NCI-H2081 treated with DMSO at 0.1 percent for 48 hours (cell line): Measurements from ENCODE around the gene POLDIP2.

ENCODE experiments used
- DNase-seq: peaks from one replicate; lab custom pipeline; 2025; lab: John Stamatoyannopoulos, UW

The POLDIP2 gene

DNA sequence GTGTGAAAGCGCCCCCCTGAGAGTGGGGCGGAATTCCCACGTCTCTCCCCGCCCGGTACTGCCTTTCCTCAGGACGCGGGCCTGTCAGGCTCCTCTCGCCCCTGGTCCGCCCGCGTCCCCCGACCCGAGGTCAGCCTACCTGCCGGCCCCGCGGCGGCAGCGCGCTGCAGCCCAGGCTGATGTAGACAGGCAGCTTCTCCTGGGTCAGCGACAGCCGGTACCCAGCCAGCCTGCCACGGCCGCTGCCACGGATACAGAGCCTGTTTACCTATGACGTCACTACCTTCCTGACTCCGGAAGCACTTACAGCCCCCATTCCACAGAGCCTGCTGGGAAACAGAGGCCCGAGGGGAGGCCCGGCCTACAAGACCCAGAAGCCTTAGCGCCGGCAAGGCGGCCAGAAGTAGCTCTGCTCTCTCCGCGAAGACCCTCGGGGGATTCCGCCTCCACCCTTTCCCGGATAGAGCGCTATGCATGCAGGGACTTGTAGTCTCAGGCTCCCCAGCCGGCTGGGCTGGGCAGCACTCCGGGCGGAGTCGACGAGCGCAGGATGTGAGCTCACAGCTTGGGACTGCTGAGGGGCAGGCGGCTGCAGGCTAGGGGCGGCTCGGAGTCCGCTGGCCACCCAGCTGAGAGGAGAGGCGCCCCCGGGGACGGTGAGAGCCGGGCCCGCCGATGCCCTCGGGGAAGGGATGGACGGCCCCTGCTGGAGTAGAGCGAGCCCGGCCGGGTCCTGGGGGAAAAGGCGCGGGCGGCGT lies 21.9 kb downstream of the POLDIP2 start, which contains the start of the genes IFT20 and TNFAIP1:
Gene IFT20 (minus strand): TSS at position 272 of the 758 bp plus-strand sequence. CDS start 3,487 bp downstream, outside the sequence.
Gene TNFAIP1 (plus strand): TSS at position 561 of the 758 bp plus-strand sequence. CDS start 3,761 bp downstream, outside the sequence.
- peak; percentile 89 for DNase-seq

DNA sequence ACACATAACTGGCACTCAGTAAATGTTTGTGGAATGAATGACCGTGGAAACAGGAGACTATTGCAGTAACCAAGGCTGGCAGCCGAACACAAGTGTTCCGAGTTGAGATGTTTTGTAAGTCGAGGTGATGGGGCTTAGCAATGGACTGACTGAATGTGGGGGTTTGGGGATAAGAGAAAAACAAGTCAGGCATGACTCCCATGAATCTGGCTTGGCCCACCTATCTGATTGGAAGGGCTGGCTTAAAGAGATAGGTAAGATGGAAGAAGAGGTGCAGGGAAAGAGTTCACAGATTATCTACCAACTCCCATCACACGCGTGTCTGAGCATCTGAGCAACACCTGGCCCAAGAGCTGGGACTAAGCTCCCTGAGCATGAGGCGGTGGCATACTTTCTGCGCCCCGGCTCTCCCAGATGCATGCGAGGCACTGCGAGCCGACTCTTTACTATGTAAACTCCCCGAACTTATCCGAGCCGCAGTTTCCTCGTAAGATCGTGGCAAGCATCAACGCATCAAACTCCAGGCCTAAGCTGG lies 22.6 kb downstream of the POLDIP2 start:
- DNase-seq, result no peak

DNA sequence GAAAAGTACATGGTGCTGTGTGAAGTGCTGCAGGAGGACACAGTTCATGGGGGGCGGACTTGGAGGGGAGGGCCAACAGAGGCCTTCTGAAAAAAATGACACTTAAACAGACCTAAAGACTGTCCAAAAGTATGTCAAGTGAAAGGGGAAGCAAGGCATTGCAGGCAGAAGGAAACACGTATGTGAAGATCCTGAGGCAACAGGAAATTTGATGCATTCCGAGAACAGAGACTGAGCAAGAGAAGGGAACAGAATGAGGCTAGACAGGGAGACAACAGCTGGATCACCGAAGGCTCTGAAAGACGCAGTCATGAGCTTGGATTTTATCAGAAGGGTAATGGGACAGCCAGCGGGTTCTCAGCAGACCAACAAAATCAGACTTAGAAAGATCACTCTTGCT lies 23.2 kb downstream of the POLDIP2 start:
- no peak for DNase-seq

DNA sequence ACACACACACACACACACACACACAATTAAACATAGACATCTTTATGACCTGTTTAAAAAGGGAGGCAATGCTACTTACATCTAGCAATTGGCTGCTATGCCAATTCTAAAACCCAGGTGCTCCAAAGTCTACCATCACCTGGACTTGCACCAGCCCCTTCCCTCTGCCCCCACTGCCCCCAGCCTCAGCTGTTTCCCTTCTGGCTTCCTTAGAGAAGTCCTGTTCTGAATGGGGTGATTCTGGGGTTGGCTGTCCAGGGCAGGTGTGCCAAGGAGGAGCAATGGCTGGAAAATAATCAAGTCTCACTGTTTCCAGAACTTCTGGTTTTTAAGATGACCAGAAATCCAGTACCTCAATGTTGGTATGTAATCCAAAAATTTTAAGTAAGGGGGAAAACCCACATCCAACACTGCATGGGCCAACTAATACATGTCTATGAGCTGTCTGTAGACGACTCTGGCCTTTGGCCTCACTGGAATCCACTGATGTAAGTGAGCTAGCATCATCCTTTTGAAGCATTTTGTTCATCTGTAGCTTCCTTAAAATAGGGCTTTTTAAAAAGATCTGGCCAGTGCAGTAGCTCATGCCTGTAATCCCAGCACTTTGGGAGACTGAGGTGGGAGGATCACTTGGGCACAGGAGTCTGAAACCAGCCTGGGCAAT lies 24.1 kb downstream of the POLDIP2 start:
- DNase-seq, result no peak

DNA sequence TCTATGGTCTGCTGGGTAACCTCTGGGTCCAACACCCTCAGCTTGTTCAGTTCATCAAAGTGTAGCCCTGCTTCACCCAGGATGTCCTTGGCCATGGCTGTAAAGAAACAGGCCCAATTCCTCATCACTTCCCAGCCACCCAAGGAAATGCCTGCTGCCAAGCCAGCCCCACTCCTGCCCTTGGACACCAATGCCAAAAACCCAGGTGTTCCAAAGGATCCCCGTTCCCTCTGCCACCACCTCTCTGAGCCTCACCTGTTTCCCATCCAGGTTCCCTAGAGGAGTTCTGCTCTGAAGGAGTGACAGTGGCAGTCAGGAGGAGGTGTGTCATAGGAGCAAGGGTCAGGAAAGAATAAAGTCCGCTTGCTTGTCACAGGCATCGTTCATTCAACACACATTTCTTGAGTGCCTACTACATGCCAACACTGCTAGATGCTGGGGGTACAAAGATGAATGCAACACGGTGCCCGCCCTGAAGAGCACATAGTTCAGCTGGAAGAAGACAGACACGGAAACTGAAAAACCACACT lies 25.4 kb downstream of the POLDIP2 start:
- DNase-seq, result no peak

DNA sequence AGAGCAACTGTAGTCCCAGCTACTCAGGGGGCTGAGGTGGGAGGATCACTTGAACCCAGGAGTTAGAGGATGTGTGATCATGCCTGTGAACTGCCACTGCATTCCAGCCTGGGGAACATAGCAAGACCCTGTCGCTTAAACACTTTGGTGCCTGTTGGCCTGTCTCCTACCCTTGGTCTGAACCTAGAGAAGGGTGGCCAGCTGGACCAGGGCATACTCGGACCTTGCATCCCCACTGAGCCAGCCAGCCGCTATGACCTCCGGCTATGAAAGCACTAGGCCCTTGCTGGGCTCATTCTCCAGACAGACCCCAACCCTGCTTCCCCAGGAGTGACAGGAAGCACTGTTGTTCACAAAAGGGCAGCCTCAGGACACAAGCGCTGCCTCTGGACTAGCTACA lies 26.7 kb downstream of the POLDIP2 start:
- DNase-seq, result no peak

DNA sequence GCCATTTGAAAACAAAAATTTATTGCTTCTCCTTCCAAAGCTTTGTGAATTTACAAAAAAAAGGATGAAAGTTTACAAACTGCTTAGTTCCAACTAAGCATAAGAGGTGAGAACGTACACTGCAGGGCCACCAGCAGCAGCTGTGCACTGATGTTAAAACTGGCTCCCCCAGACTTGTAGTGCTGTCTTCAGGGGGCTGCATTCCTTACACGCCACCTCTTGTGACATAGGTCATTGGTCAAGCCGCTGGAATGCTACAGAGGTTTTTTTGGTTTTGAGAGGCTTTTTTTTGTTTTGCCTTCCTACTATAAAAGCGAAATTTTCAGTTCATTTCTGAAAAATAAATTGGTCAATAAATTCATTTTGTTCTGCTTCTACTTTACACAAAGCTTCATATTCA lies 29.0 kb downstream of the POLDIP2 start:
- no peak for DNase-seq

DNA sequence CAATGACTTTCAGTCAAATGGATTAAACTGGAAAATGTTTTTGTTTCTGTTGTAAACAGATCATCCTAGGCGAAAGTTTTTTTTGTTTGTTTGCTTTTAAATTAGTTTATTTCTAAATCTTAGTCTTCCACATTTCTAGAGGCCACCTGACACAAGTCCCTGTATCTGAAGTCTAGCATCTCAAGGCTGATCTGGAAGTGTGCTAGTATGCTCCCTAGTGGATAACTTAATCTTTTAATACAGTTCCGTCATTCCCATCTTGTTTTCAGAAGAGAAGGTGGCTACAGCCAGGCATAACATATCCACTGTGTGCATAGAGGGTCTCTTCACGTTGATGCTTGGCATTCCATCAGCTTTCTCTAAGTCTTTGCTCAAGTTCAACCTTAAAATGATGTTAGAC lies 29.6 kb downstream of the POLDIP2 start:
- DNase-seq, result no peak

DNA sequence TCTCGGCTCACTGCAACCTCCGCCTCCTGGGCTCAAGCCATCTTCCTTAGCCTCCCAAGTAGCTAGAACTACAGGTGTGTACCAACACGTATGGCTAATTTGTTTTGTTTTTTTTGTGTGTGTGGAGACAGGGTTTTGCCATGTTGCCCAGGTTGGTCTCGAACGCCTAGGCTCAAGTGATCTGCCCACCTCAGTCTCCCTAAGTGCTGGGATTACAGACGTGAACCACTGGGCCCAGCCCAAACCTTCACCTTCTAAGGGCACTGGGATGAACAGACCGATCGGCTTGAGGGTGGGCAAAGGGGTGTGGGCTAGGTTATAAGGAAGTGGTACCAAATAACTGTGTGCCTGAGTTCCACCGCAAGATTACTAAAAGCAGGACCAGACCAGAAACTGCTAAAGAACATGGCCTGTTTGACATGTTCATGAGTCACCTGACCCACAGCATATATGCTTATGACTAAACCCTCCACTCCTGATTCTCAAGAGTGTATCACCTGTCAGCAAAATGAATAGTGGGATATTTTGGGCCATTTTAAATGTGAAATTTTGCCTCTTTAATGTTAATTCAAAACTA lies 30.2 kb downstream of the POLDIP2 start:
- DNase-seq, result no peak

DNA sequence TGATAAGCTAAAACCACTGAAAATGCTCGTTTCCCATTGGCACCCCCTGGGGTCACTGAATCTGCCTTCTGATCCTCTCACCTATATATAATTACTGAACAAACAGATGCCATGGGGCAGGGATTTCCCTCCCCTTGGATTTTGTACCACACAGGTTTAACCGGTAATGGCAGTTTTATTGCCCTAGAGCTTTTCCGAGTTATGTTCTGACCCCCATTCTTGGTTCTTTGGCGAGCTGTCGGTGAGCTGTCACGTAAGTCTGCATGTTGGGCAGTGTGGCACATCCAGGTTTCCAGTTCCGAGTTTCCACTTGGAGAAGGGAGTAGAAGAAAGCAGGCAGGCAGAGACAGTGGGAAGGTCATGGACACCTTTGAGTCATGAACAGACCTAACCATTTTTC lies 31.2 kb downstream of the POLDIP2 start:
- no peak for DNase-seq

DNA sequence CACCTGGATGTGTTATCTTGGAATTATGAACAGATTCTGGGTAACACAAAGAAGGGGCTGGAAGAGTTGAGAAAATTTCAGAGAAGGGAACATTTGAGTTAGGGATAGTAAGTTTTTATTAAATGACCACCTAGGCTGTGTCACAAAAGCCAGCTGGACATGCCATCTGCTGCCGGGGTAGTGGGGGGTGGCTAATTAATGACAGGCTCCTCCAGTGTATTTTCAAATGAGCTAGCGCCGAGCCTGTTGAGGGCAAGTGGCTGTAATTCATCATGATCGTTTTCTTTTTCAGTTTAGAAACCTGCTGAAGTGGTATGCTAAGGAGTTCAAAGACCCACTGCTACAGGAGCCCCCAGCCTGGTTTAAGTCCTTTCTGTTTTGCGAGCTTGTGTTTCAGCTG lies 32.1 kb downstream of the POLDIP2 start:
- DNase-seq, result no peak

DNA sequence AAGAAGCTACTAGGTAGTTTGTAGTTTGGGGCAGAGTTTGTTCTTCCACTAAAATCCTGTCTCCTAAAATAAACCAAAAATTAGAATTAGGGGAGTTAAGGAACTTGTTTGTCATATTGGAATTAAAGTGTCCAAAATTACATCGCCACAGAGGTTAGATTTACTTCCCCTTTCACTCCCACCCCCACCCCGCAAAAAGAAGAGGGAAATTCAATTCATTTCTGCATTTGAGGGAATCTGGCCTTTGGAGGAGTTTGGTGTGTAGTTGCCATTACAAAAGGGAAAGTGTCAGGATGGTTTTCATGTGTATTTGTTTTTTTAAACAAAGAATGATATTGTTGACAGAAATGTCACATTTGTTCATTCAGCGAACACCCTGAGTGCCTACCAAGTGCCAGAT lies 32.5 kb downstream of the POLDIP2 start:
- no peak for DNase-seq

DNA sequence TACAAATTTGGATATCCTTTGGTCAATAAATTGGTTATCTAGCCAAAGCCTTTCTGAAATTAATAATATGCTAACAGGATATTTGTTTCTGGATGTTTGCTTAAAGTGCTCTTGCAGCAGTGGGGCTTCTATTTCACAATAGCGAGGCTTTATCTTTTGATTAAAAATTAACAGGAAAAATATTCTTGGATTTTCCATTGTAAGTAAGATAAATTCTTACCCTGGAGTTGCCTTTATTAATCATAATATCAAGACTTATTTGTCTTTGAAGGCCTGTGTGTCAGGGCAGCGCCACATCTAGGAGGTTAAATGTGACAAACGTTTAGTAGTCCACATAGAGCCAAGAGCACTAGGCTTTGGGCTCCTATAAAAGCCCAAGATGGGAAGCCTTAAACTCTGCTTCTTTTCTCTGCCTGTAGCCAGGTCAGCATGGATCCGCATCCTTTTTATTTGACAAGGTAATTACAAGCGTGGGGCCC lies 33.0 kb downstream of the POLDIP2 start:
- no peak for DNase-seq

DNA sequence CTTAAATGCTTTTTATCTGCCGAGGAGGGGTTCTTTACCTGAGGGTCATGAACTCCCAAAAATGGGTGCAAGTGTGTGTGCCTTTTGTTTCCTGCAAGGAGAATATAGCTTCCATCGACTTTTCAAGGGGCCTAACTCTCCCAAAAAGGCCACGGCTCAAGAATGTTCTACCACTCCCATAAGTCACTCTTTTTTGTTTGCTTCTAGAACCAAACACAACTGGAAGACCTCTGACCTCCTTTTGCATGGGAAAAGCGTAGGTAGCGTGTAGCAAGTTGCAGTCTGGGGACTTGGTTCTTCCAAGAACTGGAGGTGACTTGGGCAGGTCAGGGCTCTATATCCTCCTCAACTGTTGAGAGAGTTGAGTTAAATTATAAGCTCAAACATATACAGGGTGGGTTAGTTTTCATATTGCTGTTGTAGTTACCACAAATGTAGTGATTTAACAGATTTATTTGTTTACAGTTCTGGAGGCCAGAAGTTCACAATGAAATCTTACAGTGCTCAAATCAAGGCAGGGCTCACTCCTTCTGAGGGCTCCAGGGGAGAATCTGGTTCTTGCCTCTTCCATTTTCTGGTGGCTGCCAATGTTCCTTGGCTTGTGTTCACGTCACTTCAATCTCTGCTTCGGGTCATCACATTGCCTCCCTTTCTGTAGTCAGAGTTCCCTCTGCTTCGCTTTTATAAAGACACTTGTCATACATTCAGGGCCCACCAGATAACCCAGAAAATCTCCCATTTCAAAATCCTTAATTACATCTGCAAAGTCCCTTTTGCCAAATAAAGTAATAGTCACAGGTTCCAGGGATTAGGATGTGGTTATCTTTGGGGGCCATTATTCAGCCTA lies 36.9 kb downstream of the POLDIP2 start:
- no peak for DNase-seq

DNA sequence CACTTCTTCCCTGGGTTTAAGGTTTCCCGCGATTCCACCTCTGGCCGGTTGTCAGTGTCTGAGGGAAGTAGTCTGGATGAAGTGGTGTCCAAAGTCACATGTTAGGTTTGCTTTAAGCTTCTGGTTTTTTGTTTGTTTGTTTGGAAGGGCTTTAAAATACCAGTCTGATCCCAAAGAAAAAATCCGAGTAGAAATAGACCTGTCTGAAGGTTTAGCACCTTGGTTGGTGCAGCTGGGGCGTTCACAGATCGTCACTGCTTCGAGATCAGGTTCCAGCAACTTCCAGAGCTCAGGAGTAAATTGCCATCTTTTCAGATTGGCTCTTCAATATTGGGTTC lies 37.8 kb downstream of the POLDIP2 start:
- no peak for DNase-seq

DNA sequence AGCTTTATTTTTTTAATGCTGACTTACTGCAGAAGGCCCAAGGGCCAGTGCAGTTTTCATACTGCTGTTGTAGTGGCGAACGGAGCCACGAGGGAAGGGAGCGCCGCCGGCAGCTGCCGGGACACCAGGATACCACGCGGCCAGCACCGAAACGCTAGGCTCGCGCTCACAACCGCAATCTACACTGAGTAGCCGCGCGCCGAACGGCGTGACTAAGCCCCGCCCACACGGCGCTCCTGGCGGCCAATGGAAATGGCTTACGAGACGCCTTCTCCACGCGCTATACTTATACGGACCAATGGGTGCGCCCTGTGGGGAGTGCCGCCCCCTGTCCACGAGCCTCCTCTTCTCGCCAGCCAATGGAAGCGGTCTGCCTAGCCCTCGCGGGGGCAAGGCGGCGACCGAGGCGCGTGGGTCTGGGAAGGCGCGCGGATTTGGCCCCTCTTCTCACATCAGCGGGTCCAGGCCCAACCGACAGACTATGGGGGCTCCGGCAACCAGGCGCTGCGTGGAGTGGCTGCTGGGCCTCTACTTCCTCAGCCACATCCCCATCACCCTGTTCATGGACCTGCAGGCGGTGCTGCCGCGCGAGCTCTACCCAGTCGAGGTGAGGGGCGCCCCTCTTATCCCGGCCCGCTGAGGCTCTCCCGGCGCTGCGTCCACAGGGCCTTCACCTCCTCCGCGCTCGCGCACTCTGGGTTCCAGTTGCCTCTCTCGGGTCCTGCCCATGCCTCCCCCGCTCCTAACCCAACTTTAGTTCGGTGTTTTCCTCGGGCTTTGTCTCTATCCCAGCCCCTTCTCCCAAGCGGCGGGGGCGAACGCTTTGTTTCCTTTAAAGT lies 38.3 kb downstream of the POLDIP2 start, which contains the start of gene TMEM97:
Gene TMEM97 (plus strand): TSS at position 442 of the 839 bp plus-strand sequence. CDS start 40 bp downstream, at position 482.
- DNase-seq, result peak; percentile 70

DNA sequence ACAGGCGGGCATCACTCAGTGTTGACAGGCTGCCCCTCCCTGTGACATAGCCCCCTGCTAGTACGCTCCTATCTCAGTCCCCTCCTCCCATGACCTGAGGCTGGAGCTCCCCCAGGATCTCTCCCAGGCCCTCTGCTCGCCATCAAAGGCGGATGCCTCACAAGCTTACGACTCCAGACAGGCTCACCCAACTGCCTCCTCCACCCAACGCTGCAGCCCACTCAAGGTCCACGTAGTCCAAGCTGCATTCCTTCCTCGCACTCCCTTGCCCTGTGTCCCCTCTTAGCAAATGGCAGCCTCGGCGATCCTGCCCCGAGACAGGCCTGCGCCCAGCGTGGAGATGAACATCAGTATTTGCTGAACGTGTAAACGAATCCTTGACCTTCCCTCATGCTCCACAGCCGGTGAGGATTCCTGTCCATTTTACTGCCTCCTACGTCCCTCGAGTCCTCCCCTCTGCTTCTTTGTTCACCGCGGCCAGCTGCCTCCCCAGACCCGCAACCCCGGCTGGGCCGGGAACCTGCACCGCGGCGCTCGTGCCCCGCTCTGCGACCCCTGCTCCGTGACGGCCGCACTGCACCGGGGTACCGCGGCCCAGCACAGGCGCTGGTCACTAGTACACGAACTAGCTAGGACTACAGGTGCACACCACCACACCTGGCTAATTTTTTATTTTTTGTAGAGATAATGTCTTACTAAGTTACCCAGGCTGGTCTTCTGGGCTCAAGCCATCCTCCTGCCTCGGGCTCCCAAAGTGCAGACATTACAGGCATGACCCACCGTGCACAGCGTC lies 39.2 kb downstream of the POLDIP2 start:
- DNase-seq, result no peak

DNA sequence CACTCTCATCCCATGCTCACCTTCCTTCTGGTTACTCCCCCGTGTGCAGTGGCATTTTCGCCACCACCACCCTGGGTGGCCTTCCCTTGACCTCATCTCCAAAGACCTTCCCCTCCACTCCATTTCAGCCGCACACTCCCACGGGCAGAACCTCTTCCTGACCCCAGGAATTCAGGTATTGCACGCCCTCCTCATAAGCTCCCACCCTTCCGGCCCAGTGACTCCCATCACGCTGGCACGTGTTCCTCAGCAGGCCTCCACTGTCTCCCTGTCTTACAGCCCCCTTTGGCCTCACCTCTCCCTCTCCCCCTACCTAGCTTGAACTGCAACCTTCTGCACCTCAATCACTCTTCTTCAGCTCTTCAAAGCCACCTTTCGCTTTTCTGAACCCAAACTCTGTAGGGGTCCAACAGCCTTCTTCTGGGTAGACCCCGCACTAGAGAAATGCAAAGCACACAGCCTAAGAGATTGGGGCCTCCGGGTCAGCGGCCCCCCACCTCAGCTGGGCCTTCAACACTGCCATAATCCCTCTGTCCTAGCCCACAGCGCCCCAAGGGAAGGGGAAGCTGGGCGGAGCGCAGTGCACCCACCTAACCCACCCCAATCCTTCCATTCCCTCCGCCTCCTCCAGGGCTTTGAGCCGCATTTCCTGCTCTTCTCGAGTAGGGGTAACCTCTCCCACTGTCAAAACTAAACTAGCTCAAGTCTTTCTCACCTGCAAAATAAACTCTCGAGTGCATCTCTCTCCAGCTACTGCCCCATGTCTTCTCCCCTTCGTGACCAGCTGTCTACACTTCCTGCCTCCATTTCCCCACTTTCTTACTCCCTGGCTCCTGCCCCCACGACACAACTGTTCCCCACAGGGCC lies 40.0 kb downstream of the POLDIP2 start:
- no peak for DNase-seq
